Mononuclear cell (primary cell): ENCODE results near the gene ZNF512B. TPM values are rescaled to one million over a fixed set of nuclear protein-coding genes. Genes with fewer than 3 reads are reported as not detected.
A peak's percentile ranks its signal among the peaks of the same experiment; 100 is the strongest.
"Not testable (repeated sequence)": the region's sequence is repeated elsewhere in the genome, so short reads cannot be mapped to it uniquely, and the experiment has no call there.

ENCODE experiments used
- H3K27me3 ChIP-seq: 2 replicates; pipeline ENCODE4 v1.6.0; 2011; ENCODE audit warnings: low read length, control low read depth; ENCODE audit not compliant: insufficient read depth
- H3K4me1 ChIP-seq: 2 replicates; pipeline ENCODE4 v1.5.1; 2011; ENCODE audit warnings: mild to moderate bottlenecking, low read length, control low read depth; ENCODE audit not compliant: insufficient read depth
- H3K4me3 ChIP-seq: 2 replicates; pipeline ENCODE4 v1.5.1; 2011; ENCODE audit warnings: mild to moderate bottlenecking, low read length, moderate library complexity
- H3K9me3 ChIP-seq: 2 replicates; pipeline ENCODE4 v1.5.1; 2011; ENCODE audit warnings: low read depth, mild to moderate bottlenecking, control low read depth, low read length
- total RNA-seq: library from RNA; depleted of rRNA; stranded (reverse); fragments of >200 nt; gene quantifications from one replicate; pipeline ENCODE4 v1.2.3, GENCODE V29; 2012

The ZNF512B gene
- 5.5 TPM for total RNA-seq

- Histone ChIP-seq H3K9me3 (no peaks in the 10 kb centered on the region), H3K27me3 (no peaks in the 10 kb centered on the region), H3K4me3 (peak within 1 kb of the TSS; percentile 36), H3K4me1 (peaks cover 22% of the 10 kb centered on the region)
These were observed at the start of gene ZNF512B for GRCh38 chr20:63969838-63970713. ZNF512B (minus strand) TSS chr20:63969930; CDS start chr20:63967950, 1,980 bp downstream.

- no peaks in the 10 kb centered on the region for H3K9me3 ChIP-seq
These were observed 45.9 kb upstream of the ZNF512B start for GRCh38 chr20:64015635-64016034.

GRCh38 chr20:64012385-64013154 lies 42.8 kb upstream of the ZNF512B start:
- H3K27me3 ChIP-seq, H3K9me3 ChIP-seq, H3K4me3 ChIP-seq: not testable (repeated sequence)
- peaks cover 27% of the 10 kb centered on the region for H3K4me1 ChIP-seq

More at GRCh38 chr20:64015635-64016034, 45.9 kb upstream of the ZNF512B start:
- Histone ChIP-seq H3K27me3 (no peaks in the 10 kb centered on the region), H3K4me3 (no peak overlapping the region), H3K4me1 (peaks cover 23% of the 10 kb centered on the region)

- no peaks in the 10 kb centered on the region for H3K27me3 ChIP-seq
- peaks cover 27% of the 10 kb centered on the region for H3K4me1 ChIP-seq
- H3K4me3 ChIP-seq, result no peak overlapping the region
- no peaks in the 10 kb centered on the region for H3K9me3 ChIP-seq
These were observed 41.6 kb upstream of the ZNF512B start for GRCh38 chr20:64011366-64011779.

- Histone ChIP-seq H3K27me3 (no peaks in the 10 kb centered on the region), H3K4me1 (peaks cover 27% of the 10 kb centered on the region), H3K9me3 (no peaks in the 10 kb centered on the region), H3K4me3 (no peak overlapping the region)
These were observed 41.0 kb upstream of the ZNF512B start for GRCh38 chr20:64010711-64011237.

- Histone ChIP-seq H3K4me1 (peaks cover 27% of the 10 kb centered on the region), H3K4me3 (no peak overlapping the region), H3K9me3 (no peaks in the 10 kb centered on the region), H3K27me3 (no peaks in the 10 kb centered on the region)
These were observed 40.2 kb upstream of the ZNF512B start for GRCh38 chr20:64009811-64010387.

GRCh38 chr20:64006902-64007301 lies 37.2 kb upstream of the ZNF512B start:
- Histone ChIP-seq H3K4me1 (peaks cover 12% of the 10 kb centered on the region), H3K9me3 (no peaks in the 10 kb centered on the region), H3K27me3 (no peaks in the 10 kb centered on the region), H3K4me3 (no peak overlapping the region)

GRCh38 chr20:64006490-64006889 lies 36.8 kb upstream of the ZNF512B start:
- H3K4me1 ChIP-seq, result peaks cover 12% of the 10 kb centered on the region
- H3K4me3 ChIP-seq, result no peak overlapping the region

GRCh38 chr20:64005394-64005793 lies 35.7 kb upstream of the ZNF512B start:
- no peaks in the 10 kb centered on the region for H3K9me3 ChIP-seq
- H3K4me1 ChIP-seq, result peaks cover 5% of the 10 kb centered on the region
- H3K27me3 ChIP-seq, result no peaks in the 10 kb centered on the region
- H3K4me3 ChIP-seq, result no peak overlapping the region

More at GRCh38 chr20:64006490-64006889, 36.8 kb upstream of the ZNF512B start:
- no peaks in the 10 kb centered on the region for H3K9me3 ChIP-seq
- H3K27me3 ChIP-seq, result no peaks in the 10 kb centered on the region

GRCh38 chr20:64003960-64004725 lies 34.4 kb upstream of the ZNF512B start:
- no peaks in the 10 kb centered on the region for H3K9me3 ChIP-seq
- H3K27me3 ChIP-seq, result no peaks in the 10 kb centered on the region

GRCh38 chr20:64001607-64002011 lies 31.9 kb upstream of the ZNF512B start:
- Histone ChIP-seq H3K9me3 (no peaks in the 10 kb centered on the region), H3K4me3 (no peak overlapping the region), H3K4me1 (no peaks in the 10 kb centered on the region), H3K27me3 (no peaks in the 10 kb centered on the region)

More at GRCh38 chr20:64003960-64004725, 34.4 kb upstream of the ZNF512B start:
- H3K4me3 ChIP-seq, result no peak overlapping the region
- no peaks in the 10 kb centered on the region for H3K4me1 ChIP-seq

- no peaks in the 10 kb centered on the region for H3K9me3 ChIP-seq
- no peaks in the 10 kb centered on the region for H3K27me3 ChIP-seq
- H3K4me3 ChIP-seq, result no peak overlapping the region
- no peaks in the 10 kb centered on the region for H3K4me1 ChIP-seq
These were observed 31.2 kb upstream of the ZNF512B start for GRCh38 chr20:64000906-64001305.

- H3K27me3 ChIP-seq, result no peaks in the 10 kb centered on the region
These were observed 13.2 kb upstream of the ZNF512B start for GRCh38 chr20:63982937-63983336.

More at GRCh38 chr20:63982937-63983336, 13.2 kb upstream of the ZNF512B start:
- no peak overlapping the region for H3K4me3 ChIP-seq
- H3K4me1 ChIP-seq, result peaks cover 39% of the 10 kb centered on the region
- no peaks in the 10 kb centered on the region for H3K9me3 ChIP-seq
